Fibroblast of pulmonary artery (primary cell): Measurements from ENCODE around the gene ATP23.

ENCODE experiments used
- DNase-seq: peaks from one replicate; pipeline ENCODE4 v3.0.0-alpha.2; 2010; ENCODE audit warnings: low read depth
- H3K4me3 ChIP-seq: replicated peaks from 2 replicates; pipeline ENCODE4 v1.5.1; 2011; ENCODE audit warnings: low read depth, mild to moderate bottlenecking, control low read depth, low read length, moderate library complexity
- CTCF ChIP-seq: IDR thresholded peaks from 2 replicates; pipeline ENCODE4 v1.5.1; 2011; ENCODE audit warnings: mild to moderate bottlenecking, control low read depth, low read length, inconsistent platforms; ENCODE audit errors: missing control alignments

Gene ATP23

DNA sequence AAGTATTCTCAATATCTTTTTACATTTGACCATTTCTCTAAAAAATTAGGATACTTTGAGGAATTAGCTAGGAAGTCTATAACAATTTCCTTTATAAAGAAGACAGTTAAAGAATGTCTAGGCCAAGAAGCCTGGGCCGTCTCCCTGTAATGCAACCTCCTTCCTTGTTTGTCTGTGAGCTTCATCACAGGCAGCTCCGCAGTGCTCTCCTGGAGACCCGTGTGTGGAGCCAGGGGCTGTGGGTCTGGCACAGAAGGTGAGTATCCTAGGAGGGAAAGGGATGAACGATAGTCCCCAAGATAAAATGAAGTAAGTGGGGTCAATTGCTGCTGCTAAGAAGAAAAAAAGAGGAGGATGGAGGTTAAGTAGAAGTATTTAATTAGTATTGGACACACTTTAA lies 31.8 kb upstream of the ATP23 start:
- no peak for TF ChIP-seq CTCF
- DNase-seq, result no peak
- H3K4me3 ChIP-seq, result no peak overlapping the region

GRCh38 chr12:57918147-57918546 lies 23.2 kb upstream of the ATP23 start:
- TF ChIP-seq CTCF, result no peak
- no peak for DNase-seq
- no peak overlapping the region for H3K4me3 ChIP-seq

DNA sequence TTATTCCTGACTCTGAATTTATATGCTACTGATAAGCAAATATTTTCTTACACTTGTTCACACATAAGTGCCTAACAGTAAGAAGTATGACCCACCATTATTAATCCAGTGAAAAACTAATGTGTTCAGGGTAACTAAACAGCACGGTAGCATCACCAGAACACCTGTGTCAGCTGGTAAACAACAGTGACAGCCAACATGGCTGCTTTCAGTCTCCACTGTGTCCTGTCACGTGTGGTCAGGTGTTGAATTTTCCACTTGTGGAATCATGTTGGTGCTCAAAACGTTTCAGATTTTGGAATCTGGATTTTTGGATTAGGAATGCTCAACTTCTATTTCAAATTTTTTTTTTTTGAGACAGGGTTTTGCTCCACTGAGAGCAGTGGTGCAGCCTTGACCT lies 14.3 kb upstream of the ATP23 start:
- TF ChIP-seq CTCF, result no peak
- no peak overlapping the region for H3K4me3 ChIP-seq

DNA sequence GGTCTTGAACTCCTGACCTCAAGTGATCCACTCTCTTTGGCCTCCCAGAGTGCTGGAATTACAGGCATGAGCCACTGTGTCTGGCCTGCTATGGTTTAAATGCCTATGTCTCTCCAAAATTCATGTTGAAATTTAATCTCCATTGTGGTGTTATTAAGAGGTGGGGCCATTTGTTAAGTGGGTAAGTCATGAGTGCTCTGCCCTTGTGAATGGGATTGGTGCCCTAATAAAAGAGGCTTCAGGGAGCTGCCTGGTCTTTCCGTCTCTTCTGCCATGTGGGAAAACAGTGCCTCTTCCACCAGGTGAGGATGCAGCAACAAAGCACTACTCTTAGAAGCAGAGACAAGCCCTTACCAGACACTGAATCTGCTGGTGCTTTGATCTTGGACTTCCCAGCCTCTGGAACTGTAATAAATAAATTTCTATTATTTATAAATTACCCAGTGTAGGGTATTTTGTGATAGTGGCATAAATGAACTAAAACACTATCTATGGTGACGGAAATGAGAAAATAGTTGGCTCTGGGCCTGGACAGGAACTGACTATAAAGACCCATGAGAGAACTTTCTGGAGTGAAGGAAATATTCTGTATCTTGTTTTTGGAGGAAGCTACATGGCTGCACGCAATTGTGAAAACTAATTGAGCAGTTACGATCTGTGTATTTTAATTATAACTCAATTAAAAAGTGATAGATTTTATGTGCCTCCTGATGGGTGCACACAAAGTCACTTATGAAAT lies 12.1 kb upstream of the ATP23 start:
- DNase-seq, result peak; percentile 24
- TF ChIP-seq CTCF, result no peak
- H3K4me3 ChIP-seq, result no peak overlapping the region

More for the DNA sequence above, 14.3 kb upstream of the ATP23 start:
- DNase-seq, result no peak

DNA sequence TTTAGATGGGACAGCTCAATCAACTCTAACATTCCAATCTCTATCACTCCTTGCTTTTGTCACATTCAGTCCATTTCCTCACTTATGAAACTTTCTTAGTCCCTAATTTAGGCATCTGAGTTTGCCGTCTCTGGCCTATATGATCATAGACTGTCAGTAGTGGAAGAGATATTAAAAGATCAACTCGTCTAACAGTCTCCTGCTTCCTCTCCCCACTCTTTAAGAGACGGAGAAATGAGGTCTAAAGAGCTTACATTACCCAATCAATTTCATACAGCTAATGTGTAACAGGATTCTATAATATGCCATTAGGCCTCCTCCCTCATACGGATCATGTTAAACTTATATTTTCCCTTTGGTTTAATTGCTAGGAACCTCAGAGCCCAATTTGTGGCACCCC lies 6.5 kb upstream of the ATP23 start:
- no peak overlapping the region for H3K4me3 ChIP-seq
- no peak for DNase-seq
- TF ChIP-seq CTCF, result no peak

GRCh38 chr12:57935331-57935730 lies 6.0 kb upstream of the ATP23 start:
- DNase-seq, result no peak
- TF ChIP-seq CTCF, result no peak
- peak overlapping the region; percentile 81 for H3K4me3 ChIP-seq

DNA sequence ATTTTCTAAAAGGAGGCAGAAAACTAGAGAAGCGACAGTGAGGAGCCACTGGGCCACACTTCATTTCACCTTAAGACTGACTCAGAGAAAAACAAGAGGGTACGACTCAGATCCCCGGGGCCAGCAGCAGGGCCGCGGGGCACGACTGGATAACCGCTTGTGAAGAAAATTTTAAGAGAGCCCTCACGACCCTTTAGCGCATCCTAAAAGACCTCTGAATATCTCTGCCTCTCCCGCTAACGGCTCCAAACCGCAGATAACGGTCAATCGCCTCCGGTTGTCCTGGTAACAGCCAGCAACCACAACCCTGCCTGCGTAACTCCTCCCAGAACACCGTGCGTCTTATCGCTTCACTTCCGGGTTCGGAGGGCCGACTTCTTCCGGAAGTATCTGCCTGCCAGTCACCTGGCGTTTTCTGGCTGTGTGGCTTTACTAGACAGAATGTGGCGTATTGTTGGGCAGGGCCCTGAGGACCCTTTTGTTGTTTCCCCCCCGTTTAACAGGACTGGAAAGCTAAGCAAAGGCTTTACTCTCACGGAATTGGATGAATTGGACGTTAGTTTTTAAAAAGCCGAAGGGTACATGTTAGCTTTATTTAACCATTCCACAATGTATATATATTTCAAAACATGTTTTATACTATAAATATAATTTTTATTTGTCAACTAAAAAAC lies 5.4 kb upstream of the ATP23 start:
- DNase-seq, result peak; percentile 92
- peak overlapping the region; percentile 81 for H3K4me3 ChIP-seq
- TF ChIP-seq CTCF, result no peak
